GM23248 (cell line): ENCODE results near the gene GFOD1. TPM values are rescaled to one million over a fixed set of nuclear protein-coding genes. Genes with fewer than 3 reads are reported as not detected.
A peak's percentile ranks its signal among the peaks of the same experiment; 100 is the strongest.

Experiments used
- DNase-seq: peaks from one replicate; pipeline ENCODE4 v3.0.0-alpha.2; 2015
- H2AFZ ChIP-seq: fragments of 200-600 bp; sonication (generic); 2 replicates; pipeline ENCODE4 v1.6.1; 2016; ENCODE audit warnings: antibody characterized with exemption
- H3F3A ChIP-seq: fragments of 200-600 bp; sonication (generic); 2 replicates; pipeline ENCODE4 v1.6.1; 2016; ENCODE audit warnings: mild to moderate bottlenecking, antibody characterized with exemption, mixed run types; ENCODE audit not compliant: insufficient read depth
- H3K27ac ChIP-seq: fragments of 200-600 bp; sonication (generic); 2 replicates; pipeline ENCODE4 v1.5.1; 2016; ENCODE audit warnings: mild to moderate bottlenecking
- H3K27me3 ChIP-seq: fragments of 200-600 bp; sonication (generic); replicated peaks from 2 replicates; pipeline ENCODE4 v1.6.1; 2016; ENCODE audit warnings: mild to moderate bottlenecking; ENCODE audit not compliant: insufficient read depth
- H3K36me3 ChIP-seq: fragments of 200-600 bp; sonication (generic); 2 replicates; pipeline ENCODE4 v1.6.1; 2016; ENCODE audit warnings: low read depth, mild to moderate bottlenecking
- H3K4me1 ChIP-seq: fragments of 200-600 bp; sonication (generic); 2 replicates; pipeline ENCODE4 v1.6.1; 2016; ENCODE audit warnings: mild to moderate bottlenecking; ENCODE audit not compliant: insufficient read depth
- H3K4me2 ChIP-seq: fragments of 200-600 bp; sonication (generic); one replicate; pipeline ENCODE4 v1.6.1; 2016; ENCODE audit warnings: mild to moderate bottlenecking; ENCODE audit not compliant: unreplicated experiment
- H3K4me3 ChIP-seq: fragments of 200-600 bp; sonication (generic); 2 replicates; pipeline ENCODE4 v1.5.1; 2016; ENCODE audit warnings: mild to moderate bottlenecking
- H3K79me2 ChIP-seq: fragments of 200-600 bp; sonication (generic); 2 replicates; pipeline ENCODE4 v1.6.1; 2016; ENCODE audit warnings: mild to moderate bottlenecking; ENCODE audit not compliant: insufficient read depth
- H3K9ac ChIP-seq: fragments of 200-600 bp; sonication (generic); 2 replicates; pipeline ENCODE4 v1.6.1; 2016; ENCODE audit warnings: mild to moderate bottlenecking
- H3K9me2 ChIP-seq: fragments of 200-600 bp; sonication (generic); 2 replicates; pipeline ENCODE4 v1.6.1; 2016; ENCODE audit warnings: mixed run types, mild to moderate bottlenecking, moderate library complexity; ENCODE audit not compliant: insufficient read depth
- H3K9me3 ChIP-seq: fragments of 200-600 bp; sonication (generic); one replicate; pipeline ENCODE4 v1.6.1; 2017; ENCODE audit warnings: low read depth
- H4K20me1 ChIP-seq: fragments of 200-600 bp; sonication (generic); 2 replicates; pipeline ENCODE4 v1.6.0; 2016; ENCODE audit not compliant: insufficient read depth
- EZH2 ChIP-seq: fragments of 200-600 bp; sonication (generic); IDR thresholded peaks from 2 replicates; pipeline ENCODE4 v1.6.1; 2018; ENCODE audit warnings: antibody characterized with exemption, mild to moderate bottlenecking; ENCODE audit not compliant: insufficient read depth, poor library complexity, severe bottlenecking
- EZH2phosphoT487 ChIP-seq: fragments of 200-600 bp; sonication (generic); IDR thresholded peaks from 2 replicates; pipeline ENCODE4 v1.6.1; 2018; ENCODE audit warnings: antibody characterized with exemption, moderate library complexity, mild to moderate bottlenecking, low read depth; ENCODE audit not compliant: insufficient read depth
- WGBS, 2 experiments: methylation state at CpG; one replicate each; pipeline ENCODE4 v1.1.6; 2015 to 2017; ENCODE audit warnings: low lambda C conversion rate in 2 of 2, low coverage in 1 of 2; ENCODE audit errors: missing lambda C conversion rate in 2 of 2; 5-methylcytosine and 5-hydroxymethylcytosine counted together
- in situ Hi-C: fragments of 300-500 bp; cut with MboI; formaldehyde crosslinking; loops from 2 replicates; pipeline ENCODE4 v1.15.0; 2020
- polyA plus RNA-seq: library from polyadenylated mRNA; unstranded; fragments of >200 nt; fragmentation: Nextera tagmentation; extraction: Ambion mirVana; gene quantifications from 2 replicates; pipeline ENCODE4 v1.2.1, GENCODE V29; 2016
- total RNA-seq: library from RNA; depleted of rRNA; stranded (reverse); fragments of >200 nt; shearing (Covaris generic); gene quantifications from 2 replicates; pipeline ENCODE4 v1.2.3, GENCODE V29; 2014

The GFOD1 gene
- total and polyA plus RNA-seq, 2 experiments from 2014 or later: 0.84 to 0.97 TPM

GRCh38 chr6:13480631-13481501 is 6.5 kb downstream of the GFOD1 start:
- Histone ChIP-seq H3K9me2 (no peaks in the 10 kb centered on the region), H2AFZ (no peak overlapping the region)
- in situ Hi-C loops: no loop called here

GRCh38 chr6:13479971-13480434 is 7.4 kb downstream of the GFOD1 start:
- H3K27ac ChIP-seq: no peak overlapping the region
- H3K4me1 ChIP-seq: peaks cover 9% of the 10 kb centered on the region; the same call in 1 of the 2 replicates
- no peaks in the 10 kb centered on the region for H3K27me3 ChIP-seq
- no peaks in the 10 kb centered on the region for H3K9me2 ChIP-seq
- WGBS, 2 experiments: 87% methylated on average over 4 of the region's 4 CpGs
- no peak overlapping the region for H2AFZ ChIP-seq
- no peak overlapping the region for H3K9ac ChIP-seq
- H3K9me3 ChIP-seq: no peaks in the 10 kb centered on the region
- no peaks in the 10 kb centered on the region for H4K20me1 ChIP-seq
- no peaks in the 10 kb centered on the region for H3K36me3 ChIP-seq
- no peak for DNase-seq
- H3F3A ChIP-seq: no peaks in the 10 kb centered on the region
- in situ Hi-C loops: no loop called here
- no peak overlapping the region for H3K4me3 ChIP-seq
- no peaks in the 10 kb centered on the region for H3K79me2 ChIP-seq
- TF ChIP-seq EZH2phosphoT487: no peak
- TF ChIP-seq EZH2: no peak
- no peak overlapping the region for H3K4me2 ChIP-seq

More at GRCh38 chr6:13480631-13481501, 6.5 kb downstream of the GFOD1 start:
- no peaks in the 10 kb centered on the region for H4K20me1 ChIP-seq
- H3K4me3 ChIP-seq: no peak overlapping the region
- peak; percentile 24 for DNase-seq
- H3K4me1 ChIP-seq: peaks cover 14% of the 10 kb centered on the region; the same call in 1 of the 2 replicates
- no peak overlapping the region for H3K9ac ChIP-seq
- H3K36me3 ChIP-seq: no peaks in the 10 kb centered on the region
- H3K9me3 ChIP-seq: no peaks in the 10 kb centered on the region
- WGBS, 2 experiments: 95 to 98% methylated on average over 6 of the region's 6 CpGs
- H3K4me2 ChIP-seq: no peak overlapping the region
- TF ChIP-seq EZH2phosphoT487: no peak
- no peak for TF ChIP-seq EZH2
- no peak overlapping the region for H3K27ac ChIP-seq
- H3F3A ChIP-seq: no peaks in the 10 kb centered on the region
- no peaks in the 10 kb centered on the region for H3K79me2 ChIP-seq
- no peaks in the 10 kb centered on the region for H3K27me3 ChIP-seq

- Histone ChIP-seq H3K4me1 (peaks cover 9% of the 10 kb centered on the region; the same call in 1 of the 2 replicates), H3K9me2 (no peaks in the 10 kb centered on the region), H3K27ac (no peak overlapping the region), H3K9ac (no peak overlapping the region), H3K4me2 (no peak overlapping the region), H3F3A (no peaks in the 10 kb centered on the region), H2AFZ (no peak overlapping the region), H3K36me3 (no peaks in the 10 kb centered on the region), H3K4me3 (no peak overlapping the region), H4K20me1 (no peaks in the 10 kb centered on the region), H3K9me3 (no peaks in the 10 kb centered on the region), H3K27me3 (no peaks in the 10 kb centered on the region), H3K79me2 (no peaks in the 10 kb centered on the region)
- in situ Hi-C loops: no loop called here
- WGBS, 2 experiments: 87 to 96% methylated on average over 2 of the region's 2 CpGs
- no peak for DNase-seq
- TF ChIP-seq EZH2 (no peak), EZH2phosphoT487 (no peak)
These were observed 8.1 kb downstream of the GFOD1 start for GRCh38 chr6:13479206-13479800.

DNA sequence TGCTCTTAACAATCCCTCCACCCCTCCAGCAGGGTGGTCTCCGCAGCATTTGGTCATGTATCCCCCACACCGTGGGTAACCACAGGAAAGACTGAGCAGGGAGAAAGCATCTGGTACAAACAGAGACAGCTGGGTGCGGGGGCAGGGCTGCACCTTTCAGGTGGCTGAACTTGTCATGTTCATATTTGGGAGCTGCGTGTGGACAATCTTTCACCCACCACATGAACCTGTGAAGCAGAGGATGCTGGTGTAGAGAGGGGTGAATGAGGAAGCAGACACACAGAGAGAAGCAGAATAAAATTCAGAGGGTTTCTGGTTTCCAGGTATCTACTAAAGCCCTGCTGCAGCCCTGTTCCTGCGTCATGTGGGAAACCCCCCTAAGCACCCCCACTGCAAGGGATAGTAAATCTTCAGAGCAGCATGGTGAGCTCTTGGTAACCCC is 8.9 kb downstream of the GFOD1 start:
- in situ Hi-C loops: no loop called here
- no peaks in the 10 kb centered on the region for H3K27me3 ChIP-seq
- H2AFZ ChIP-seq: no peak overlapping the region
- TF ChIP-seq EZH2phosphoT487: no peak
- TF ChIP-seq EZH2: no peak
- no peak overlapping the region for H3K9ac ChIP-seq
- no peaks in the 10 kb centered on the region for H4K20me1 ChIP-seq
- no peak overlapping the region for H3K27ac ChIP-seq
- no peaks in the 10 kb centered on the region for H3K9me3 ChIP-seq
- no peak overlapping the region for H3K4me3 ChIP-seq
- no peaks in the 10 kb centered on the region for H3K9me2 ChIP-seq
- DNase-seq: no peak
- no peak overlapping the region for H3K4me2 ChIP-seq
- H3K36me3 ChIP-seq: no peaks in the 10 kb centered on the region
- no peaks in the 10 kb centered on the region for H3F3A ChIP-seq
- H3K4me1 ChIP-seq: peaks cover 9% of the 10 kb centered on the region; the same call in 1 of the 2 replicates
- WGBS, 2 experiments: 91 to 96% methylated on average over 5 of the region's 5 CpGs
- no peaks in the 10 kb centered on the region for H3K79me2 ChIP-seq
